HG03432 (cell line): ENCODE results near the gene ZNF69.
"Not testable (repeated sequence)": the region's sequence is repeated elsewhere in the genome, so short reads cannot be mapped to it uniquely, and the experiment has no call there.

Experiments used
- ATAC-seq: cut with Tn5 transposase; IDR thresholded peaks from one replicate; pipeline ENCODE4 v1.9.1; 2021; ENCODE audit warnings: mild to moderate bottlenecking, moderate library complexity; ENCODE audit not compliant: unreplicated experiment

Gene ZNF69

GRCh38 chr19:11887611-11888531 is at the start of gene ZNF69:
TSS of gene ZNF69 (plus strand) at chr19:11887782. CDS start at chr19:11887924, 142 bp downstream.
- peak; percentile 47 for ATAC-seq

GRCh38 chr19:11843722-11844121 is 43.9 kb upstream of the ZNF69 start:
- ATAC-seq = no peak

- not testable (repeated sequence) for ATAC-seq
These were observed 40.0 kb upstream of the ZNF69 start for GRCh38 chr19:11847615-11848014.

- no peak for ATAC-seq
These were observed 39.4 kb upstream of the ZNF69 start for GRCh38 chr19:11848200-11848593.

- ATAC-seq = peak; percentile 84
These were observed 38.8 kb upstream of the ZNF69 start, which contains the start of gene ZNF439 for GRCh38 chr19:11848594-11849469. TSS of gene ZNF439 (plus strand) at chr19:11848726. CDS start at chr19:11848868, 142 bp downstream.

- ATAC-seq = not testable (repeated sequence)
These were observed 37.3 kb upstream of the ZNF69 start for GRCh38 chr19:11850289-11850688.

- no peak for ATAC-seq
These were observed 34.2 kb upstream of the ZNF69 start for GRCh38 chr19:11853358-11853757.

- no peak for ATAC-seq
These were observed 30.9 kb upstream of the ZNF69 start for GRCh38 chr19:11856596-11857250.

GRCh38 chr19:11860721-11861120 is 26.9 kb upstream of the ZNF69 start:
- ATAC-seq = no peak

- no peak for ATAC-seq
These were observed 26.3 kb upstream of the ZNF69 start for GRCh38 chr19:11861301-11861700.

- not testable (repeated sequence) for ATAC-seq
These were observed 19.8 kb upstream of the ZNF69 start for GRCh38 chr19:11867766-11868165.

GRCh38 chr19:11868188-11868587 is 19.4 kb upstream of the ZNF69 start:
- no peak for ATAC-seq

GRCh38 chr19:11872624-11873023 is 15.0 kb upstream of the ZNF69 start:
- no peak for ATAC-seq

GRCh38 chr19:11873762-11874161 is 13.8 kb upstream of the ZNF69 start:
- no peak for ATAC-seq

GRCh38 chr19:11879687-11880266 is 7.8 kb upstream of the ZNF69 start:
- ATAC-seq = not testable (repeated sequence)

- ATAC-seq = no peak
These were observed 7.0 kb upstream of the ZNF69 start for GRCh38 chr19:11880598-11880997.

- no peak for ATAC-seq
These were observed 6.3 kb upstream of the ZNF69 start for GRCh38 chr19:11881151-11881800.

GRCh38 chr19:11882606-11883005 is 5.0 kb upstream of the ZNF69 start:
- no peak for ATAC-seq

GRCh38 chr19:11887234-11887610 is 360 bp upstream of the ZNF69 start:
- no peak for ATAC-seq

- not testable (repeated sequence) for ATAC-seq
These were observed 2.3 kb downstream of the ZNF69 start for GRCh38 chr19:11889901-11890300.
